ENCODE results near the gene TMEM170A.
"Not testable (repeated sequence)": the region's sequence is repeated elsewhere in the genome, so short reads cannot be mapped to it uniquely, and the experiment has no call there.

The TMEM170A gene

GRCh38 chr16:75464122-75464918 lies at the start of gene TMEM170A:
TMEM170A (minus strand) TSS chr16:75464689; CDS start chr16:75464600, 89 bp downstream.
- peak; percentile 97 for DNase-seq

GRCh38 chr16:75506574-75506973 lies 42.1 kb upstream of the TMEM170A start:
- no peak for DNase-seq

- no peak for DNase-seq
Measured at GRCh38 chr16:75506107-75506506, 41.6 kb upstream of the TMEM170A start.

GRCh38 chr16:75503801-75504200 lies 39.3 kb upstream of the TMEM170A start:
- DNase-seq: no peak

GRCh38 chr16:75502916-75503605 lies 38.6 kb upstream of the TMEM170A start:
- no peak for DNase-seq

- not testable (repeated sequence) for DNase-seq
Measured at GRCh38 chr16:75501820-75502219, 37.3 kb upstream of the TMEM170A start.

GRCh38 chr16:75501359-75501758 lies 36.9 kb upstream of the TMEM170A start:
- no peak for DNase-seq

- not testable (repeated sequence) for DNase-seq
Measured at GRCh38 chr16:75498605-75499322, 34.3 kb upstream of the TMEM170A start.

GRCh38 chr16:75497558-75497957 lies 33.1 kb upstream of the TMEM170A start:
- DNase-seq: no peak

- no peak for DNase-seq
Measured at GRCh38 chr16:75495076-75495674, 30.7 kb upstream of the TMEM170A start, which contains the start of gene CHST6. CHST6 (minus strand) TSS chr16:75495441; CDS start chr16:75479828, 15,613 bp downstream.

- DNase-seq: no peak
Measured at GRCh38 chr16:75494661-75495075, 30.2 kb upstream of the TMEM170A start.

GRCh38 chr16:75494184-75494583 lies 29.7 kb upstream of the TMEM170A start:
- DNase-seq: no peak

- peak; percentile 77 for DNase-seq
Measured at GRCh38 chr16:75491876-75492275, 27.4 kb upstream of the TMEM170A start.

GRCh38 chr16:75488322-75488721 lies 23.8 kb upstream of the TMEM170A start:
- no peak for DNase-seq

GRCh38 chr16:75486676-75487313 lies 22.3 kb upstream of the TMEM170A start:
- no peak for DNase-seq

GRCh38 chr16:75486014-75486675 lies 21.7 kb upstream of the TMEM170A start:
- DNase-seq: peak; percentile 46

- DNase-seq: no peak
Measured at GRCh38 chr16:75485230-75486013, 20.9 kb upstream of the TMEM170A start.

GRCh38 chr16:75483222-75483621 lies 18.7 kb upstream of the TMEM170A start:
- DNase-seq: no peak

GRCh38 chr16:75482434-75483205 lies 18.1 kb upstream of the TMEM170A start:
- peak; percentile 24 for DNase-seq

GRCh38 chr16:75481475-75481874 lies 17.0 kb upstream of the TMEM170A start:
- no peak for DNase-seq
